ENCODE results near the gene MYO3A.
"Not testable (repeated sequence)": the region's sequence is repeated elsewhere in the genome, so short reads cannot be mapped to it uniquely, and the experiment has no call there.

Gene MYO3A

GRCh38 chr10:25988583-25988982 is 54.6 kb downstream of the MYO3A start:
- DNase-seq (ENCODE audit: low read depth), result no peak

GRCh38 chr10:25989951-25990350 is 55.9 kb downstream of the MYO3A start:
- no peak for DNase-seq (ENCODE audit: low read depth)

GRCh38 chr10:25999295-25999981 is 65.4 kb downstream of the MYO3A start:
- DNase-seq (ENCODE audit: low read depth), result no peak

- DNase-seq (ENCODE audit: low read depth), result no peak
Observed at GRCh38 chr10:26000971-26001370, 66.9 kb downstream of the MYO3A start.

GRCh38 chr10:26002466-26002865 is 68.4 kb downstream of the MYO3A start:
- DNase-seq (ENCODE audit: low read depth), result not testable (repeated sequence)

GRCh38 chr10:26015092-26015491 is 81.1 kb downstream of the MYO3A start:
- DNase-seq (ENCODE audit: low read depth), result no peak

GRCh38 chr10:26022831-26023230 is 88.8 kb downstream of the MYO3A start:
- no peak for DNase-seq (ENCODE audit: low read depth)

GRCh38 chr10:26024303-26024702 is 90.3 kb downstream of the MYO3A start:
- DNase-seq (ENCODE audit: low read depth), result no peak

- no peak for DNase-seq (ENCODE audit: low read depth)
Observed at GRCh38 chr10:26025523-26025922, 91.5 kb downstream of the MYO3A start.

GRCh38 chr10:26029858-26030257 is 95.8 kb downstream of the MYO3A start:
- no peak for DNase-seq (ENCODE audit: low read depth)

GRCh38 chr10:26031300-26031699 is 97.3 kb downstream of the MYO3A start:
- DNase-seq (ENCODE audit: low read depth), result no peak

GRCh38 chr10:26043469-26043868 is 109.4 kb downstream of the MYO3A start:
- DNase-seq (ENCODE audit: low read depth), result no peak

GRCh38 chr10:26044141-26044749 is 110.2 kb downstream of the MYO3A start:
- DNase-seq (ENCODE audit: low read depth), result no peak

- no peak for DNase-seq (ENCODE audit: low read depth)
Observed at GRCh38 chr10:26046073-26046700, 112.2 kb downstream of the MYO3A start.

GRCh38 chr10:26048756-26049155 is 114.7 kb downstream of the MYO3A start:
- no peak for DNase-seq (ENCODE audit: low read depth)

- no peak for DNase-seq (ENCODE audit: low read depth)
Observed at GRCh38 chr10:26052326-26052725, 118.3 kb downstream of the MYO3A start.

GRCh38 chr10:26057466-26057865 is 123.4 kb downstream of the MYO3A start:
- DNase-seq (ENCODE audit: low read depth), result no peak

GRCh38 chr10:26064106-26064505 is 130.1 kb downstream of the MYO3A start:
- no peak for DNase-seq (ENCODE audit: low read depth)

GRCh38 chr10:26067680-26068079 is 133.7 kb downstream of the MYO3A start:
- no peak for DNase-seq (ENCODE audit: low read depth)

- not testable (repeated sequence) for DNase-seq (ENCODE audit: low read depth)
Observed at GRCh38 chr10:26080971-26081370, 146.9 kb downstream of the MYO3A start.

GRCh38 chr10:26081459-26081858 is 147.4 kb downstream of the MYO3A start:
- DNase-seq (ENCODE audit: low read depth), result no peak

GRCh38 chr10:26085549-26085948 is 151.5 kb downstream of the MYO3A start:
- no peak for DNase-seq (ENCODE audit: low read depth)

GRCh38 chr10:26087666-26088065 is 153.6 kb downstream of the MYO3A start:
- no peak for DNase-seq (ENCODE audit: low read depth)

- DNase-seq (ENCODE audit: low read depth), result no peak
Observed at GRCh38 chr10:26090026-26090425, 156.0 kb downstream of the MYO3A start.
